ENCODE data around the gene ST8SIA1.

GRCh38 chr12:22325218-22325617, 9.3 kb downstream of the ST8SIA1 start:
- TF ChIP-seq CTCF (IDR thresholded peaks at IDR 0.05) (no peak), POLR2A (IDR thresholded peaks at IDR 0.05) (no peak)

All from gastroesophageal sphincter (tissue), 3 donors.